GM12891 (cell line): ENCODE data around the gene SMOC2.

Experiments
- POLR2A ChIP-seq: IDR thresholded peaks from 2 replicates; pipeline ENCODE4 v1.6.1; 2011; ENCODE audit warnings: low read depth, low read length, control low read depth
- POLR2AphosphoS5 ChIP-seq: IDR thresholded peaks from 2 replicates; pipeline ENCODE4 v1.6.1; 2011; ENCODE audit warnings: low read depth, low read length, control low read depth
- SPI1 ChIP-seq: IDR thresholded peaks from 2 replicates; pipeline ENCODE4 v1.6.1; 2011; ENCODE audit warnings: low read depth, low read length, control low read depth
- TAF1 ChIP-seq: IDR thresholded peaks from 2 replicates; pipeline ENCODE4 v1.6.1; 2011; ENCODE audit warnings: low read depth, low read length, control low read depth

DNA sequence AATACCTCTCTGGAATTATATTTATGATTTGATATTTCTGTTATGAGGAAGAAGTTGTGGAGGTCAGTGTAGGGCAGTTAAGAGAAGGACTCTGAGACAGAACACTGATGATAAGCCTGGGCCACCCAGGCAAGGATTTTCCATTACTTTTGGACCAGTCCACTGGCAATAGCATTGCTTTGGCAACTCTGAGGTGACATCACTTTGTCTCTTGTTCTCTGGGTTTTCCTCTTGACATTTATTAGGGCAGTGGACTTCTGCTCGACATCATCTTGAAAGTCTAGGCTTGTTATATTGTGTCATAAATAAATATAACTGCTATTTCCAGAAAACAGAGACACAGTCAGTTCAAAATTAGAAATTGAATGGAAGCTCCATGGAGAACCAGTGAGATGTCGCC, 268.0 kb downstream of the SMOC2 start:
- TF ChIP-seq POLR2A (no peak), POLR2AphosphoS5 (no peak), TAF1 (no peak), SPI1 (no peak)
